HAP-1 (cell line): ENCODE measurements around the gene CCDC88A.

Source experiments
- DNase-seq, 2 experiments: peaks; one replicate each; pipeline ENCODE4 v3.0.0-alpha.2; 2016 to 2020; ENCODE audit warnings: low spot score in 2 of 2
- H3K27me3 ChIP-seq: fragments of 250-450 bp; sonication (Bioruptor Pico); 2 replicates; pipeline ENCODE4 v1.5.1; 2020; ENCODE audit warnings: low read depth, mild to moderate bottlenecking, moderate library complexity
- H3K36me3 ChIP-seq: fragments of 250-450 bp; sonication (Bioruptor Pico); replicated peaks from 2 replicates; pipeline ENCODE4 v1.5.1; 2020; ENCODE audit warnings: mild to moderate bottlenecking
- H3K4me1 ChIP-seq: fragments of 250-450 bp; sonication (Bioruptor Pico); 2 replicates; pipeline ENCODE4 v1.5.1; 2020; ENCODE audit warnings: mild to moderate bottlenecking
- H3K4me3 ChIP-seq: fragments of 250-450 bp; sonication (Bioruptor Pico); 2 replicates; pipeline ENCODE4 v1.5.1; 2020; ENCODE audit warnings: mild to moderate bottlenecking, moderate library complexity
- H3K9me3 ChIP-seq: fragments of 250-450 bp; sonication (Bioruptor Pico); 2 replicates; pipeline ENCODE4 v1.5.1; 2020; ENCODE audit warnings: mild to moderate bottlenecking, moderate library complexity
- in situ Hi-C: fragments of 300-500 bp; cut with MboI; formaldehyde crosslinking; loops from 3 replicates; pipeline ENCODE4 v1.14.3; 2020; ENCODE audit warnings: low sequenced_read_pairs, inconsistent platforms, mixed read lengths

CCDC88A gene

DNA sequence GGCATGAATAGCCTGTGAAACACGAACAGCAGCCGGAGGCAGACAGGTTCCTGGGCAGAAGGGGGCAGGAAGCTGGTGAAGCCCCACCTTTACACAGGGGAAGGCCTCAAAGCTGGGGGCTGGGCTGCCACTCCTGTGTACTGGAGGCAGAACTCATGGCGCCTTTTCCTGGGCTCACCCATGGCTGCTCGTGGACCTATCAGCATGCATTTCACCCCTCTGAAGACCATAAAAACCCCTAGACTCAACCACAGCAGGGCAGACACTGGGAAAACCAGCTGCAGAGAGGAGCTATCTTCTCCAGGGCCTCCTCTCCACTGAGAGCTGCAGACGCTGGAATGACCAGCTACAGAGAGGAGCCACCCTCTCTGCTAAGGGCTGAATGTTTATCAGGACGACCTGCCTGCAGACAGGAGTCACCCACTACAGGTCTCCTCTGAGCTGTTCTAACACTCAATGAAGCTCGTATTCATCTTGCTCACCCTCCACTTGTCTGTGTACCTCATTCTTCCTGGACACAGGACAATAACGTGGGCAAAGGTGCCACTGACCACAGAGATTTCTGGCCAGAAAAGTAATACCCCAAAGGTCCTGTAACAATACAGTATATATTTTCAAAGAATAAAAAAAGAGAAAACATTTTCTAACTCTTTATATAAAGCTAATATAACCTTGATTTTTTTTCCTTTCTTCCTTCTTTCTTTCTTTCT is 18.9 kb upstream of the CCDC88A start:
- no peaks in the 10 kb centered on the region for H3K27me3 ChIP-seq
- H3K9me3 ChIP-seq: no peaks in the 10 kb centered on the region
- in situ Hi-C loops: no loop called here
- no peak overlapping the region for H3K4me3 ChIP-seq
- no peaks in the 10 kb centered on the region for H3K4me1 ChIP-seq
- DNase-seq: no peak
- H3K36me3 ChIP-seq: no peaks in the 10 kb centered on the region

GRCh38 chr2:55437515-55438390 is 18.1 kb upstream of the CCDC88A start:
- H3K4me3 ChIP-seq: no peak overlapping the region
- no peaks in the 10 kb centered on the region for H3K9me3 ChIP-seq
- H3K27me3 ChIP-seq: no peaks in the 10 kb centered on the region
- no peaks in the 10 kb centered on the region for H3K36me3 ChIP-seq
- DNase-seq: no peak
- in situ Hi-C loops: no loop called here
- no peaks in the 10 kb centered on the region for H3K4me1 ChIP-seq

GRCh38 chr2:55431982-55432627 is 12.4 kb upstream of the CCDC88A start:
- DNase-seq: peak in 1 of 2 experiments; percentile 74
- no peaks in the 10 kb centered on the region for H3K9me3 ChIP-seq
- no peaks in the 10 kb centered on the region for H3K36me3 ChIP-seq
- no peaks in the 10 kb centered on the region; the same call in 1 of the 2 replicates for H3K4me1 ChIP-seq
- in situ Hi-C loops: no loop called here
- H3K27me3 ChIP-seq: no peaks in the 10 kb centered on the region
- H3K4me3 ChIP-seq: no peak overlapping the region

- in situ Hi-C loops: no loop called here
- DNase-seq: no peak
- H3K27me3 ChIP-seq: no peaks in the 10 kb centered on the region
- no peak overlapping the region for H3K4me3 ChIP-seq
- no peaks in the 10 kb centered on the region; the same call in 1 of the 2 replicates for H3K4me1 ChIP-seq
- no peaks in the 10 kb centered on the region for H3K9me3 ChIP-seq
- H3K36me3 ChIP-seq: no peaks in the 10 kb centered on the region
Observed at GRCh38 chr2:55430211-55430975, 10.7 kb upstream of the CCDC88A start.

- in situ Hi-C loops: no loop called here
- Histone ChIP-seq H3K9me3 (no peaks in the 10 kb centered on the region), H3K4me3 (no peak overlapping the region), H3K27me3 (no peaks in the 10 kb centered on the region), H3K36me3 (no peaks in the 10 kb centered on the region), H3K4me1 (no peaks in the 10 kb centered on the region; the same call in 1 of the 2 replicates)
- DNase-seq: no peak
Observed at GRCh38 chr2:55428258-55428657, 8.6 kb upstream of the CCDC88A start.

- no peaks in the 10 kb centered on the region for H3K36me3 ChIP-seq
- DNase-seq: no peak
- no peaks in the 10 kb centered on the region for H3K27me3 ChIP-seq
- H3K9me3 ChIP-seq: no peaks in the 10 kb centered on the region
- peaks cover 6% of the 10 kb centered on the region for H3K4me1 ChIP-seq
- in situ Hi-C loops: no loop called here
- no peak overlapping the region for H3K4me3 ChIP-seq
Observed at GRCh38 chr2:55425431-55425831, 5.8 kb upstream of the CCDC88A start.

GRCh38 chr2:55422876-55423665 is 3.4 kb upstream of the CCDC88A start:
- no peaks in the 10 kb centered on the region for H3K36me3 ChIP-seq
- in situ Hi-C loops: no loop called here
- no peak for DNase-seq
- H3K27me3 ChIP-seq: no peaks in the 10 kb centered on the region
- no peaks in the 10 kb centered on the region for H3K9me3 ChIP-seq
- peaks cover 8% of the 10 kb centered on the region for H3K4me1 ChIP-seq
- H3K4me3 ChIP-seq: no peak overlapping the region

DNA sequence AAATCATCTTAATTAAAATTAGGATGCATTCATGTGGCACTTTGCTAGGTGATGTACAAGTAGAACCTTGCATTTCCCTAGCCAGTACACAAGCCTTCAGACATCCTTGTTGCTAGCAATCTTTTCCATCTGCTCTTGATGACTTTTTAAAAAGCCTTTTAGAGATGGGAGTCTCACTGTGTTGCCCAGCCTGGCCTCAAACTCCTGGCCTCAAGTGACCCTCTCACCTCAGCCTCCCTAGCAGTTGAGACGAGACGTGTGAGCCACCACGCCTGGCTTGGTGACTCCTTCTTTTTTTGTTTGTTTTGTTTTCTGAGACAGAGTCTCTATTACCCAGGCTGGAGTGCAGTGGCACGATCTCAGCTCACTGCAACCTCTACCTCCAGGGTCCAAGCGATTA is 1.7 kb upstream of the CCDC88A start:
- Histone ChIP-seq H3K9me3 (no peaks in the 10 kb centered on the region), H3K4me1 (peaks cover 19% of the 10 kb centered on the region), H3K4me3 (no peak overlapping the region), H3K27me3 (no peaks in the 10 kb centered on the region), H3K36me3 (no peaks in the 10 kb centered on the region)
- in situ Hi-C loops: no loop called here
- DNase-seq: no peak

DNA sequence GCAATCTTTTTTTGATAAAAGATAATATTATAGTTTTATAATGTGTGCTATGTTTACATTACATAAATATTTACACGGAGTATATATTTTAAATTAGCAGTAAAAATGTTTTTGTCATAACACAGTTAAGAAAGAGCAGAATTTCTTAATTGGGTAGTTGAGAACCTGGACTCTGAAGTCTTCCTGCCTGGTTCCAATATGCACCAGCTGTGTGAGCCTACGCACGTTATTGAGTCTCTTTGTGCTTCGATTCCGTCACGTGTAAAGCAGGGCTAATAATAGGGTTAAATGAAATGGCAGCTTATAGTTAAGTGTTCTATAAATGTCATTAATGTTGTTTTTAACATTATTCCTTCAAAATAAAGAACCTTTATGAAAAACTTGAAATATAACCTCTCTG is 1.2 kb upstream of the CCDC88A start:
- in situ Hi-C loops: no loop called here
- Histone ChIP-seq H3K9me3 (no peaks in the 10 kb centered on the region), H3K4me3 (no peak overlapping the region), H3K4me1 (peaks cover 19% of the 10 kb centered on the region), H3K27me3 (no peaks in the 10 kb centered on the region), H3K36me3 (no peaks in the 10 kb centered on the region)
- DNase-seq: no peak

DNA sequence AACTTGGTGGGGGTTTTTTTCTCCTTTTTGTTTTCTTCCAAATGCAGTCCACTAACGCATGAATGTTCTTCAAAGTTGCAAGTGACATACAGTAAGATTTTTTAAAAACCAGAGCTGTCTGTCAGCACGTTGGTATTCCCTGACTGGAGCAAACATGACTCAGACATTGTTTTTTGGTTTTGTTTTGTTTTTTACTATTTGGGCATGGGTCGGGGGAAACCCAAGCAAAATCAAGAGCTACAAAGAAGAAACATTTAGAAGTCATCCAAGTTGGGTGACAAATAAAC is 726 bp upstream of the CCDC88A start:
- no peak for DNase-seq
- Histone ChIP-seq H3K4me3 (peak overlapping the region; percentile 38), H3K4me1 (peaks cover 19% of the 10 kb centered on the region), H3K36me3 (no peaks in the 10 kb centered on the region), H3K9me3 (no peaks in the 10 kb centered on the region), H3K27me3 (no peaks in the 10 kb centered on the region)
- in situ Hi-C loops: no loop called here

- no peaks in the 10 kb centered on the region for H3K36me3 ChIP-seq
- peak; percentile 66 to 72 for DNase-seq
- H3K9me3 ChIP-seq: no peaks in the 10 kb centered on the region
- in situ Hi-C loops: no loop called here
- no peaks in the 10 kb centered on the region for H3K27me3 ChIP-seq
- peak overlapping the region; percentile 89 for H3K4me3 ChIP-seq
- peaks cover 19% of the 10 kb centered on the region for H3K4me1 ChIP-seq
Observed at GRCh38 chr2:55419233-55419678, 400 bp downstream of the CCDC88A start.

- H3K27me3 ChIP-seq: no peaks in the 10 kb centered on the region
- peak overlapping the region; percentile 89 for H3K4me3 ChIP-seq
- H3K4me1 ChIP-seq: peaks cover 19% of the 10 kb centered on the region
- no peak for DNase-seq
- H3K36me3 ChIP-seq: no peaks in the 10 kb centered on the region
- in situ Hi-C loops: no loop called here
- H3K9me3 ChIP-seq: no peaks in the 10 kb centered on the region
Observed at GRCh38 chr2:55418512-55419232, 984 bp downstream of the CCDC88A start.
